Measurements from ENCODE around the gene IZUMO1R. TPM values are rescaled to one million over a fixed set of nuclear protein-coding genes. Genes with fewer than 3 reads are reported as not detected.

The IZUMO1R gene
- total RNA-seq (2022; extraction: Qiagen RNA extraction) = not detected in 5 replicates

GRCh38 chr11:94303966-94304958 lies at the start of gene IZUMO1R:
Gene IZUMO1R (plus strand): TSS chr11:94304580. CDS start chr11:94305637, 1,057 bp downstream.

Other genes with a start within 250 kb of the IZUMO1R start
- gene PANX1, start 175.7 kb upstream of the IZUMO1R start, total RNA-seq (2022; extraction: Qiagen RNA extraction) = 27.7 to 33.1 TPM (median 31.5 TPM) in 5 replicates
- gene GPR83, start 96.8 kb downstream of the IZUMO1R start, total RNA-seq (2022; extraction: Qiagen RNA extraction) = 0.08 to 0.11 TPM (median 0.09 TPM) in 5 replicates
- gene MRE11, start 189.3 kb downstream of the IZUMO1R start, total RNA-seq (2022; extraction: Qiagen RNA extraction) = 10.6 to 19.9 TPM (median 13.9 TPM) in 5 replicates
- 4.8 to 7.8 TPM (median 6.5 TPM) in 5 replicates for gene ANKRD49, start 189.4 kb downstream of the IZUMO1R start, total RNA-seq (2022; extraction: Qiagen RNA extraction)
- gene C11orf97, start 207.9 kb downstream of the IZUMO1R start, total RNA-seq (2022; extraction: Qiagen RNA extraction) = not detected in 5 replicates
- gene FUT4, start 239.3 kb downstream of the IZUMO1R start, total RNA-seq (2022; extraction: Qiagen RNA extraction) = 2.5 to 3.1 TPM (median 2.9 TPM) in 5 replicates